A549 (cell line): ENCODE measurements around the gene GINS3.
"Not testable (repeated sequence)": the region's sequence is repeated elsewhere in the genome, so short reads cannot be mapped to it uniquely, and the experiment has no call there.

ENCODE experiments used
- TFCP2L1 ChIP-seq: fragments of 250-450 bp; sonication (Bioruptor Pico); IDR thresholded peaks from 2 replicates; pipeline ENCODE4 v1.5.0; 2021; ENCODE audit warnings: mild to moderate bottlenecking
- TF ChIP-seq, protein P1 (sequence below): IDR thresholded peaks from 2 replicates; pipeline ENCODE4 v1.6.1; 2012
- TF ChIP-seq, protein P2 (sequence below): IDR thresholded peaks from 2 replicates; pipeline ENCODE4 v1.6.1; 2012

- not testable (repeated sequence) for TF ChIP-seq TFCP2L1 (CRISPR knock-in tag)
- TF ChIP-seq, protein P1, sequence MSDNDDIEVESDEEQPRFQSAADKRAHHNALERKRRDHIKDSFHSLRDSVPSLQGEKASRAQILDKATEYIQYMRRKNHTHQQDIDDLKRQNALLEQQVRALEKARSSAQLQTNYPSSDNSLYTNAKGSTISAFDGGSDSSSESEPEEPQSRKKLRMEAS: not testable (repeated sequence)
- TF ChIP-seq, protein P2, sequence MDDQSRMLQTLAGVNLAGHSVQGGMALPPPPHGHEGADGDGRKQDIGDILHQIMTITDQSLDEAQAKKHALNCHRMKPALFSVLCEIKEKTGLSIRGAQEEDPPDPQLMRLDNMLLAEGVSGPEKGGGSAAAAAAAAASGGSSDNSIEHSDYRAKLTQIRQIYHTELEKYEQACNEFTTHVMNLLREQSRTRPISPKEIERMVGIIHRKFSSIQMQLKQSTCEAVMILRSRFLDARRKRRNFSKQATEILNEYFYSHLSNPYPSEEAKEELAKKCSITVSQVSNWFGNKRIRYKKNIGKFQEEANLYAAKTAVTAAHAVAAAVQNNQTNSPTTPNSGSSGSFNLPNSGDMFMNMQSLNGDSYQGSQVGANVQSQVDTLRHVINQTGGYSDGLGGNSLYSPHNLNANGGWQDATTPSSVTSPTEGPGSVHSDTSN: not testable (repeated sequence)
Observed at GRCh38 chr16:58415961-58416360, 23.7 kb downstream of the GINS3 start.
